Measurements from ENCODE around the gene CACNA1C. TPM values are rescaled to one million over a fixed set of nuclear protein-coding genes. Genes with fewer than 3 reads are reported as not detected.
A peak's percentile ranks its signal among the peaks of the same experiment; 100 is the strongest.

Gene CACNA1C
- total RNA-seq, 3 donors from 2014 or later, result 2.6 to 11.8 (median 9.5) TPM

DNA sequence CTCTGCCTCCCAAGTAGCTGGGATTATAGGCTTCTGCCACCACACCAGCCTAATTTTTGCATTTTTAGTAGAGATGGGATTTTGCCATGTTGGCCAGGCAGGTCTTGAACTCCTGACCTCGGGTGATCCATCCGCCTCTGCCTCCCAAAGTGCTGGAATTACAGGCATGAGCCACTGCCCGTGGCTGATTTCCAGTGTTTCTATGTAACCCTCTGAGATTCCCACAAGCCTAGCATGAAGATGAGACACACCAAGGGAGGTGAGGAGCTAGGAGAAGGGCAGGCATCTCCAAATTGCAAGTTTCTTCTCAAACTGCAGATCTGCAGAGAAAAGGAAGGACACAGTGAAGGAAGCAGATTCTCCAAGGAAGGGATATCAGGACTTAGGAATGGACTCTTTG is 125.0 kb downstream of the CACNA1C start:
- no peaks in the 10 kb centered on the region for H3K36me3 ChIP-seq
- H3K4me1 ChIP-seq, result no peaks in the 10 kb centered on the region
- no peak overlapping the region for H3K27ac ChIP-seq
- TF ChIP-seq, protein P1, sequence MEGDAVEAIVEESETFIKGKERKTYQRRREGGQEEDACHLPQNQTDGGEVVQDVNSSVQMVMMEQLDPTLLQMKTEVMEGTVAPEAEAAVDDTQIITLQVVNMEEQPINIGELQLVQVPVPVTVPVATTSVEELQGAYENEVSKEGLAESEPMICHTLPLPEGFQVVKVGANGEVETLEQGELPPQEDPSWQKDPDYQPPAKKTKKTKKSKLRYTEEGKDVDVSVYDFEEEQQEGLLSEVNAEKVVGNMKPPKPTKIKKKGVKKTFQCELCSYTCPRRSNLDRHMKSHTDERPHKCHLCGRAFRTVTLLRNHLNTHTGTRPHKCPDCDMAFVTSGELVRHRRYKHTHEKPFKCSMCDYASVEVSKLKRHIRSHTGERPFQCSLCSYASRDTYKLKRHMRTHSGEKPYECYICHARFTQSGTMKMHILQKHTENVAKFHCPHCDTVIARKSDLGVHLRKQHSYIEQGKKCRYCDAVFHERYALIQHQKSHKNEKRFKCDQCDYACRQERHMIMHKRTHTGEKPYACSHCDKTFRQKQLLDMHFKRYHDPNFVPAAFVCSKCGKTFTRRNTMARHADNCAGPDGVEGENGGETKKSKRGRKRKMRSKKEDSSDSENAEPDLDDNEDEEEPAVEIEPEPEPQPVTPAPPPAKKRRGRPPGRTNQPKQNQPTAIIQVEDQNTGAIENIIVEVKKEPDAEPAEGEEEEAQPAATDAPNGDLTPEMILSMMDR (IDR thresholded peaks at IDR 0.05), result no peak
- TF ChIP-seq POLR2A (IDR thresholded peaks at IDR 0.05) (no peak), POLR2AphosphoS5 (IDR thresholded peaks at IDR 0.05) (no peak)
- intact Hi-C loops (cut with DNase I; ENCODE audit: low total_unique reads), result no loop called here
- H3K9me3 ChIP-seq, result no peaks in the 10 kb centered on the region
- H3K27me3 ChIP-seq, result no peaks in the 10 kb centered on the region
- no peak for DNase-seq (ENCODE audit: low spot score in 2 of 2)
- no peak overlapping the region for H3K4me3 ChIP-seq

DNA sequence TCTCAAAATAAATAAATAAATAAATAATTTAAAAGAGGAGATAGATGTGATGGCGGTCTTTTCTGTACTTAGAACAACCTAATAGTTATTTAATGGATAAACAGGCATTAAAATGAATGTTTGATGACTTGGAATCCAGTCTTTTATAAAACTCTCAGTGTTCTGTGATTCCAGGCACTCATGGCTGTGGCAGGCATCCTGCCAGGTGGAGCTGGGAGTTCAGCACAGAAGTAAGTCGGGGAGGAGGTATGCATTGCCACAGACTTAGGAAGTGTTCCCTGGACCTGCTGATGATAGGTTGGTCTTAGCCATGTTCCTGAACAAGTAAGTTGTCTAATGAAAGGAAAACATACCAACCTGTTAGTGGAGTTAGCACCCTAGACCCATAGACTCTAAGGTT is 126.3 kb downstream of the CACNA1C start:
- intact Hi-C loops (cut with DNase I; ENCODE audit: low total_unique reads), result no loop called here
- no peak for TF ChIP-seq POLR2AphosphoS5 (IDR thresholded peaks at IDR 0.05)
- Histone ChIP-seq H3K9me3 (no peaks in the 10 kb centered on the region), H3K27me3 (no peaks in the 10 kb centered on the region), H3K4me3 (no peak overlapping the region), H3K27ac (no peak overlapping the region), H3K36me3 (no peaks in the 10 kb centered on the region), H3K4me1 (peaks cover 0 to 6% of the 10 kb centered on the region in 2 donors)
- no peak for DNase-seq (ENCODE audit: low spot score in 2 of 2)

- no peaks in the 10 kb centered on the region for H3K9me3 ChIP-seq
- DNase-seq (ENCODE audit: low spot score in 2 of 2), result peak in 1 of 2 donors; percentile 37
- peaks cover 0 to 9% of the 10 kb centered on the region in 2 donors for H3K4me1 ChIP-seq
- intact Hi-C loops (cut with DNase I; ENCODE audit: low total_unique reads), result no loop called here
- H3K4me3 ChIP-seq, result no peak overlapping the region
- TF ChIP-seq POLR2AphosphoS5 (IDR thresholded peaks at IDR 0.05) (no peak), POLR2A (IDR thresholded peaks at IDR 0.05) (no peak)
- TF ChIP-seq, protein P1 (IDR thresholded peaks at IDR 0.05), result no peak
- H3K36me3 ChIP-seq, result no peaks in the 10 kb centered on the region
- H3K27ac ChIP-seq, result peak overlapping the region; percentile 4 to 54
- H3K27me3 ChIP-seq, result no peaks in the 10 kb centered on the region
These were observed 127.4 kb downstream of the CACNA1C start for GRCh38 chr12:2179953-2180736.

- Histone ChIP-seq H3K4me3 (no peak overlapping the region), H3K27ac (peak overlapping the region; percentile 4 to 54), H3K36me3 (no peaks in the 10 kb centered on the region), H3K27me3 (no peaks in the 10 kb centered on the region), H3K9me3 (no peaks in the 10 kb centered on the region), H3K4me1 (peaks cover 0 to 9% of the 10 kb centered on the region in 2 donors)
- TF ChIP-seq, protein P1 (IDR thresholded peaks at IDR 0.05), result no peak
- no peak for TF ChIP-seq POLR2AphosphoS5 (IDR thresholded peaks at IDR 0.05)
- TF ChIP-seq POLR2A (IDR thresholded peaks at IDR 0.05), result no peak
- DNase-seq (ENCODE audit: low spot score in 2 of 2), result no peak
- intact Hi-C loops (cut with DNase I; ENCODE audit: low total_unique reads), result no loop called here
These were observed 127.9 kb downstream of the CACNA1C start for GRCh38 chr12:2180737-2181082.

DNA sequence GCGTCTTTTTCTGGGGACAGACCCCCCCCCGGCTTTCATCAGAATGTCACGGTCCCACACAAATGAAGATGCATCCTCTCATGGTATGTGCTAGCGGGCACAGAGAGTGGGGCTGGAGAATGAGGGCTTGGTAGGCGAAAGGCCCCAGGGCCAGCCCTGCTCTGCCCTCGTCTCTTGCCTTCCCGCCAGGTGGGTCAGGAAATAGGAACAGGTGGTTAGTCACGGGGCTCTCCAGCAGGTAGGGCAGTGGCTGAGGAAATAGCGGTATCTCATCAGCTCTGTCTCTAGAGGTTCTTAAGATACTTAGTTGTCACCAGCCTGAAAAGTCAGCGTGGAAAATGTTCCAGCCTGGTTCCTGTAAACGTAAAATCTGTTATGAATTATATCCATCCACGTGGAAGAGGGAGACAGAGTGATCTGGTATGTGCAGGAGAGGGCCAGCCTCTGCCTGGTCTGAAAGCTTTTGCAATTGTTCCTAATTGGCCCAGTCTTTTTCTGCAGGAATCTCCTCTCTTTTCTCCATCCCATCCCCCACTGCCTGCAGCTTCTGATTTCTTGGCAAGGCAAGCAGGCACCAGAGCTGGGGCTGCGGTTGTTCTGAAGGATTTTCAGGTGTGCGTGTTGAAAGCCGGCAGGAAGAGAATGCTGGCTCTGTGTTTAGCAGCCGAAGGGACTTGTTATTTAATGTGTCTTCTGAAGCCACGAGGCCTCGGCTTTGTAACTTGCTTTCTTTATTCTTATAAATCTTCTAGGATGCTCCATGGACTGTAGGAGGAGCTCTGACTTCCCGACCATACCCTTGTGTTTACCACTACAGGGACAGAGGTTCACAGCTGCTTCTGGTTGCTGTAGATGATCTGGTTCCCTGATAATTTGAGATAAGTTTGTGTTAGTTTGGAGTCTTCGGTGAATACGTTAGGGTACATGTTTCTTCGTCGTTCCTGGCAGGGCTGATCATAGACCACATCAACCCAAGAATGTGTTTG is 131.1 kb downstream of the CACNA1C start:
- H3K4me1 ChIP-seq, result peaks cover 0 to 9% of the 10 kb centered on the region in 2 donors
- no peaks in the 10 kb centered on the region for H3K27me3 ChIP-seq
- intact Hi-C loops (cut with DNase I; ENCODE audit: low total_unique reads), result no loop called here
- H3K4me3 ChIP-seq, result peak overlapping the region in 1 of 3 donors; percentile 31
- no peak for DNase-seq (ENCODE audit: low spot score in 2 of 2)
- peak overlapping the region; percentile 33 to 42 for H3K27ac ChIP-seq
- no peak for TF ChIP-seq POLR2A (IDR thresholded peaks at IDR 0.05)
- peak in 1 of 3 donors; percentile 25 for TF ChIP-seq POLR2AphosphoS5 (IDR thresholded peaks at IDR 0.05)
- no peaks in the 10 kb centered on the region for H3K9me3 ChIP-seq
- H3K36me3 ChIP-seq, result no peaks in the 10 kb centered on the region
